ENCODE results near the gene PSPH. TPM values are rescaled to one million over a fixed set of nuclear protein-coding genes. Genes with fewer than 3 reads are reported as not detected.
"Not testable (repeated sequence)": the region's sequence is repeated elsewhere in the genome, so short reads cannot be mapped to it uniquely, and the experiment has no call there.

PSPH gene
- 106 and 125 TPM in 2 replicates for total RNA-seq

- peak within 1 kb of the TSS; percentile 93 for H3K4me3 ChIP-seq (ENCODE audit: low read depth, low read length)
- TF ChIP-seq, protein P1, sequence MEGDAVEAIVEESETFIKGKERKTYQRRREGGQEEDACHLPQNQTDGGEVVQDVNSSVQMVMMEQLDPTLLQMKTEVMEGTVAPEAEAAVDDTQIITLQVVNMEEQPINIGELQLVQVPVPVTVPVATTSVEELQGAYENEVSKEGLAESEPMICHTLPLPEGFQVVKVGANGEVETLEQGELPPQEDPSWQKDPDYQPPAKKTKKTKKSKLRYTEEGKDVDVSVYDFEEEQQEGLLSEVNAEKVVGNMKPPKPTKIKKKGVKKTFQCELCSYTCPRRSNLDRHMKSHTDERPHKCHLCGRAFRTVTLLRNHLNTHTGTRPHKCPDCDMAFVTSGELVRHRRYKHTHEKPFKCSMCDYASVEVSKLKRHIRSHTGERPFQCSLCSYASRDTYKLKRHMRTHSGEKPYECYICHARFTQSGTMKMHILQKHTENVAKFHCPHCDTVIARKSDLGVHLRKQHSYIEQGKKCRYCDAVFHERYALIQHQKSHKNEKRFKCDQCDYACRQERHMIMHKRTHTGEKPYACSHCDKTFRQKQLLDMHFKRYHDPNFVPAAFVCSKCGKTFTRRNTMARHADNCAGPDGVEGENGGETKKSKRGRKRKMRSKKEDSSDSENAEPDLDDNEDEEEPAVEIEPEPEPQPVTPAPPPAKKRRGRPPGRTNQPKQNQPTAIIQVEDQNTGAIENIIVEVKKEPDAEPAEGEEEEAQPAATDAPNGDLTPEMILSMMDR (IDR thresholded peaks at IDR 0.05; ENCODE audit: insufficient read depth, low read depth, low read length) = no peak
- DNase-seq (ENCODE audit: low read depth) = peak; percentile 99
These were observed at the start of gene PSPH, which contains the start of gene CCT6A for GRCh38 chr7:56051339-56052191. TSS of gene PSPH (minus strand) at chr7:56051444. CDS start at chr7:56021212, 30,232 bp downstream. TSS of gene CCT6A (plus strand) at chr7:56051765. CDS start at chr7:56051849, 84 bp downstream.

DNA sequence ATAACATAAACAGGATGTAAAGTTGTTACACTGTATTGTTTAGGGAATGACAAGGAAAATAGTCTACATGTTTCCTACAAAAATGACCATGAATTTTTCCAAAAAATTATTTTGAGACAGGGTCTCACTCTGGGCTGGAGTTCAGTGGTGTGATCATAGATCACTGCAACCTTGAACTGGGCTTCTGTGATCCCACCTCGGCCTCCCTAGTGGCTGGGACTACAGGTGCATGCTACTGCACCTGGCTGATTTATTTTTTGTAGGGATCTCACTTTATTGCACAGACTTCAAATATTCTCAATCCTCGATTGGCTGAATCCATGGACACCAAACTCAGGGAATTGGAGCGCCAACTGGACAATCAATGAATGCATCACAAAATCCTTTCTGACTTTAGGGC, 48.4 kb upstream of the PSPH start:
- no peak for DNase-seq (ENCODE audit: low read depth)
- no peak overlapping the region for H3K4me3 ChIP-seq (ENCODE audit: low read depth, low read length)
- TF ChIP-seq, protein P1 (IDR thresholded peaks at IDR 0.05; ENCODE audit: insufficient read depth, low read depth, low read length) = no peak

- not testable (repeated sequence) for H3K4me3 ChIP-seq (ENCODE audit: low read depth, low read length); DNase-seq (ENCODE audit: low read depth)
These were observed 47.2 kb upstream of the PSPH start for GRCh38 chr7:56098187-56099008.

DNA sequence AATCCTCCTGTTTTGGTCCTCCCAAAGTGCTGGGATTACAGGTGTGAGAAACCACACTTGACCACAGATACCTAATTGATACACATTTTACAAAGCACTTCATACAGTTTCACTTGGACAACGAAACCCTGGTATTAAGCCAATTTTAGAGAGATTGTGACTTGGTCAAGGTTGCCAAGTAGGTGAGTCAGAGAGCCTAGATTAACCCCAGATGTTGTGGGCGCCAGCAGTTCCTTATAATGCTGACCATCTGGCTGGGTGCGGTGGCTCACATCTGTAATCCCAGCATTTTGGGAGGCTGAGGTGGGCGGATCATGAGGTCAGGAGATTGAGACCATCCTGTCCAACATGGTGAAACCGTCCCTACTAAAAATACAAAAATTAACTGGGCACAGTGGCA, 46.5 kb upstream of the PSPH start:
- TF ChIP-seq, protein P1 (IDR thresholded peaks at IDR 0.05; ENCODE audit: insufficient read depth, low read depth, low read length) = no peak
- peak; percentile 90 for DNase-seq (ENCODE audit: low read depth)
- H3K4me3 ChIP-seq (ENCODE audit: low read depth, low read length) = no peak overlapping the region

DNA sequence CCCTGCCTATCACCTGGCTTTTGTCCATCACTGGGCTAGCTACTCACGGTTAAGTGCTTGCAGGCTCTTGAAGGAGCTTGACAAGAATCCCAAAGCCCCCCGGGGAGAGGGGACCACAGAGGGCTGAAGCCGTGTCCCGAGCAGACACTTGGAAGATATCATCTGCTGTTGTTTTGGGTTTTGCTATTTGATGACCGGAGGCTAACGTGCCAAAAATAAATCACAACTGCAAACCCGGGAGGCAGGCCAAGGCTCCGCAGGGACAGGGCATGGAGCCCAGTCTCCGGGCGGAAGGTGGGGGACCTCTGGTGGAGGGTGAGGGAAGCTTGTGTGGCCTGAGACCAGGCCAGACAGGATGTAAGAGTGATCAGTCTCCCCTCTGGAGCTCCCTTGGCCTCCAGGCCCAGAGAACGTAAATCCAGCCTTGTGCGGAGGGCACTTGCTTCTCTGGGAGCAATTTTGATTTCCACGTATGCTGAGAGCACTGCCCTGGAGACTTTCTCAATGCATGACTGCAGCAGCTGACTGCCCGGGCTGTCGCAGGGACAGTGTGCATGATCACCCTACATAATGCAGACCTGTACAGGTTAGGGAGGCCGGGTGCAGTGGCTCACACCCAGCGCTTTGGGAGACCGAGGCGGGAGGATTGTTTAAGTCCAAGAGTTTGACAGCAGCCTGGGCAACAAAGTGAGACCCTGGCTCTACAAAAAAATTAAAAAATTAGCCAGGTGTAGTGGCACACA, 41.7 kb upstream of the PSPH start, which contains the start of gene PHKG1:
Gene PHKG1, minus strand, starts transcription at position 164 of the 743 bp plus-strand sequence. CDS start 4,011 bp downstream, outside the sequence.
- no peak within 1 kb of the TSS for H3K4me3 ChIP-seq (ENCODE audit: low read depth, low read length)
- DNase-seq (ENCODE audit: low read depth) = peak; percentile 81
- TF ChIP-seq, protein P1 (IDR thresholded peaks at IDR 0.05; ENCODE audit: insufficient read depth, low read depth, low read length) = peak; percentile 9

GRCh38 chr7:56092388-56092787, 41.1 kb upstream of the PSPH start:
- H3K4me3 ChIP-seq (ENCODE audit: low read depth, low read length); DNase-seq (ENCODE audit: low read depth): not testable (repeated sequence)

DNA sequence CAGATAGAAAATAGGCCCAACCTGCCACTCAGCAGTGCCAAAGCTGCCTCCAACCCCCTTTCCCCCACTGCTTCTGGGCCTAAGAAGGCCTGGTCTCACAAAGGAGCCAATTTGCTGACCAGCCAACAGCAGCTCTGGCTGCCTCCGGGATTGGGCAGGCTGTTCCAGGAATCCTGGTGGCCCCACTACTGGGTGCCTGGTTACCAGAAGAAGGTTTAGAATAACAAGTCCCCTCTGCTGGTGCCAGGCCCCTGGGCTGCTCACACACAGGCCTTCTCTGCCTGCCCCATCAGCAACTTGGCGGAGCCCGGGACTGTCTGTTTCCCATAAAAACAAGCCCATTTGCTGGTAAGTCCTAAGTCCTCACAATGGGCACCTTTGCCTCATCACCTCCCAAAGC, 40.3 kb upstream of the PSPH start:
- TF ChIP-seq, protein P1 (IDR thresholded peaks at IDR 0.05; ENCODE audit: insufficient read depth, low read depth, low read length) = no peak
- no peak for DNase-seq (ENCODE audit: low read depth)
- H3K4me3 ChIP-seq (ENCODE audit: low read depth, low read length) = no peak overlapping the region

All from fibroblast of villous mesenchyme (primary cell).